Activated naive CD4-positive, alpha-beta T cell treated with anti-CD3 and anti-CD28 coated beads, Interleukin-2, amount 50 U/mL, for 72 hours (primary cell): ENCODE data around the gene LINGO3. TPM values are rescaled to one million over a fixed set of nuclear protein-coding genes. Genes with fewer than 3 reads are reported as not detected.

Experiments used
- ATAC-seq, 2 donors: fragments of 150-1000 bp; cut with Tn5 transposase; 2 replicates each; pipeline ENCODE4 v1.10.0; 2021; ENCODE audit warnings: mild to moderate bottlenecking in 2 of 2, moderate library complexity in 2 of 2
- DNase-seq, 2 donors: peaks; one replicate each; pipeline ENCODE4 v3.0.0; 2021 to 2022; ENCODE audit warnings: low spot score in 2 of 2
- H3K27ac Mint-ChIP-seq, 2 donors: one replicate each; pipeline ENCODE4 v1.8.0; 2022; ENCODE audit warnings: mild to moderate bottlenecking in 2 of 2, mixed read lengths in 2 of 2
- H3K36me3 Mint-ChIP-seq, 2 donors: one replicate each; pipeline ENCODE4 v1.8.0; 2022; ENCODE audit warnings: mixed read lengths in 2 of 2
- H3K9me3 Mint-ChIP-seq, 2 donors: one replicate each; pipeline ENCODE4 v1.8.0; 2022; ENCODE audit warnings: mixed read lengths in 2 of 2
- total RNA-seq, 2 donors: library from RNA; stranded (reverse); gene quantifications; one replicate each; pipeline ENCODE4 v1.2.3, GENCODE V29; 2022

LINGO3 gene
- total RNA-seq, 2 donors from 2014 or later: 0.25 TPM; not detected in 1

GRCh38 chr19:2342656-2343288 lies 34.8 kb upstream of the LINGO3 start:
- ATAC-seq: no peak
- DNase-seq: no peak
- H3K36me3 Mint-ChIP-seq: peaks cover 0 to 5% of the 10 kb centered on the region in 2 donors
- no peaks in the 10 kb centered on the region for H3K9me3 Mint-ChIP-seq
- H3K27ac Mint-ChIP-seq: no peak overlapping the region

- no peak overlapping the region for H3K27ac Mint-ChIP-seq
- H3K36me3 Mint-ChIP-seq: peaks cover 0 to 5% of the 10 kb centered on the region in 2 donors
- ATAC-seq (no peak), DNase-seq (no peak)
- H3K9me3 Mint-ChIP-seq: no peaks in the 10 kb centered on the region
These were observed 34.0 kb upstream of the LINGO3 start for GRCh38 chr19:2341982-2342381.

- peaks cover under 1 to 2% of the 10 kb centered on the region in 2 donors for H3K9me3 Mint-ChIP-seq
- ATAC-seq: no peak
- DNase-seq: no peak
- H3K27ac Mint-ChIP-seq: peak overlapping the region in 1 of 2 donors; percentile 84
- H3K36me3 Mint-ChIP-seq: peaks cover 0 to 8% of the 10 kb centered on the region in 2 donors
These were observed 33.3 kb upstream of the LINGO3 start for GRCh38 chr19:2341244-2341751.

- ATAC-seq: no peak
These were observed 32.7 kb upstream of the LINGO3 start for GRCh38 chr19:2340496-2341243.

GRCh38 chr19:2339644-2340310 lies 31.8 kb upstream of the LINGO3 start:
- DNase-seq (no peak), ATAC-seq (no peak)
- Mint-ChIP-seq H3K27ac (no peak overlapping the region), H3K9me3 (peaks cover 9 to 11% of the 10 kb centered on the region in 2 donors), H3K36me3 (peaks cover 10 to 13% of the 10 kb centered on the region in 2 donors)

More at GRCh38 chr19:2340496-2341243, 32.7 kb upstream of the LINGO3 start:
- peaks cover 6 to 11% of the 10 kb centered on the region in 2 donors for H3K36me3 Mint-ChIP-seq
- H3K27ac Mint-ChIP-seq: no peak overlapping the region
- DNase-seq: no peak
- peaks cover 7 to 8% of the 10 kb centered on the region in 2 donors for H3K9me3 Mint-ChIP-seq

- Mint-ChIP-seq H3K27ac (no peak overlapping the region), H3K36me3 (peaks cover 10 to 13% of the 10 kb centered on the region in 2 donors), H3K9me3 (peaks cover 9 to 11% of the 10 kb centered on the region in 2 donors)
- ATAC-seq: no peak
- DNase-seq: peak in 1 of 2 donors; percentile 53
These were observed 31.0 kb upstream of the LINGO3 start for GRCh38 chr19:2338751-2339643.

- H3K9me3 Mint-ChIP-seq: peaks cover 9 to 11% of the 10 kb centered on the region in 2 donors
- no peak overlapping the region for H3K27ac Mint-ChIP-seq
- no peak for ATAC-seq
- no peak for DNase-seq
- H3K36me3 Mint-ChIP-seq: peaks cover 10 to 13% of the 10 kb centered on the region in 2 donors
These were observed 30.2 kb upstream of the LINGO3 start for GRCh38 chr19:2338055-2338615.

- Mint-ChIP-seq H3K36me3 (peaks cover 10 to 13% of the 10 kb centered on the region in 2 donors), H3K27ac (no peak overlapping the region), H3K9me3 (peaks cover 9 to 11% of the 10 kb centered on the region in 2 donors)
- DNase-seq: no peak
- no peak for ATAC-seq
These were observed 29.4 kb upstream of the LINGO3 start for GRCh38 chr19:2337329-2337707.

- H3K27ac Mint-ChIP-seq: no peak overlapping the region
- ATAC-seq (no peak), DNase-seq (no peak)
- H3K36me3 Mint-ChIP-seq: peaks cover 10 to 13% of the 10 kb centered on the region in 2 donors
- H3K9me3 Mint-ChIP-seq: peaks cover 9 to 11% of the 10 kb centered on the region in 2 donors
These were observed 28.8 kb upstream of the LINGO3 start for GRCh38 chr19:2336528-2337328.

- ATAC-seq: no peak
- no peak overlapping the region for H3K27ac Mint-ChIP-seq
- no peak for DNase-seq
- peaks cover 10 to 13% of the 10 kb centered on the region in 2 donors for H3K36me3 Mint-ChIP-seq
- H3K9me3 Mint-ChIP-seq: peaks cover 9 to 11% of the 10 kb centered on the region in 2 donors
These were observed 27.9 kb upstream of the LINGO3 start for GRCh38 chr19:2335848-2336247.

GRCh38 chr19:2334986-2335846 lies 27.3 kb upstream of the LINGO3 start:
- Mint-ChIP-seq H3K36me3 (peaks cover 10 to 13% of the 10 kb centered on the region in 2 donors), H3K27ac (no peak overlapping the region), H3K9me3 (peaks cover 9 to 11% of the 10 kb centered on the region in 2 donors)
- no peak for DNase-seq
- ATAC-seq: no peak

GRCh38 chr19:2334426-2334825 lies 26.5 kb upstream of the LINGO3 start:
- peaks cover 13 to 17% of the 10 kb centered on the region in 2 donors for H3K36me3 Mint-ChIP-seq
- H3K27ac Mint-ChIP-seq: no peak overlapping the region
- DNase-seq (no peak), ATAC-seq (no peak)
- peaks cover 9 to 11% of the 10 kb centered on the region in 2 donors for H3K9me3 Mint-ChIP-seq

GRCh38 chr19:2333807-2334211 lies 25.9 kb upstream of the LINGO3 start:
- H3K36me3 Mint-ChIP-seq: peaks cover 19 to 22% of the 10 kb centered on the region in 2 donors
- DNase-seq (no peak), ATAC-seq (no peak)
- H3K27ac Mint-ChIP-seq: no peak overlapping the region
- H3K9me3 Mint-ChIP-seq: peaks cover 9 to 11% of the 10 kb centered on the region in 2 donors

- Mint-ChIP-seq H3K27ac (no peak overlapping the region), H3K36me3 (peaks cover 24 to 26% of the 10 kb centered on the region in 2 donors)
- no peak for DNase-seq
These were observed 25.3 kb upstream of the LINGO3 start for GRCh38 chr19:2333027-2333806.

More at GRCh38 chr19:2333027-2333806, 25.3 kb upstream of the LINGO3 start:
- no peak for ATAC-seq
- H3K9me3 Mint-ChIP-seq: peaks cover 9 to 11% of the 10 kb centered on the region in 2 donors
